Endothelial cell of umbilical vein (primary cell): Measurements from ENCODE around the gene ZNF93. TPM values are rescaled to one million over a fixed set of nuclear protein-coding genes. Genes with fewer than 3 reads are reported as not detected.
"Not testable (repeated sequence)": the region's sequence is repeated elsewhere in the genome, so short reads cannot be mapped to it uniquely, and the experiment has no call there.

Source experiments
- BruUV-seq: library from RNA; stranded (reverse); fragments of 400-500 nt; replicated peaks from 2 replicates; lab custom pipeline; 2021; lab: Mats Ljungman, UMichigan
- CTCF ChIA-PET: fragments of 300-600, 350-600 bp; sonication (Branson Sonifier 250); formaldehyde crosslinking; loops from one replicate; lab custom pipeline; 2021; ENCODE audit warnings: antibody characterized with exemption, inconsistent platforms; lab: Charles Lee
- POLR2A ChIA-PET: fragments of 300-600, 350-600 bp; sonication (Branson Sonifier 250); formaldehyde crosslinking; loops from one replicate; lab custom pipeline; 2021; ENCODE audit warnings: antibody characterized with exemption, inconsistent platforms; lab: Charles Lee
- DNase-seq: peaks from one replicate; pipeline ENCODE4 v3.0.0-alpha.2; 2011; ENCODE audit warnings: low read depth, low spot score
- FAIRE-seq: peaks from 2 replicates; lab custom pipeline; 2011; peaks lifted over from hg19 to GRCh38; lab: Jason Lieb, UNC
- H2AFZ ChIP-seq: 2 replicates; pipeline ENCODE4 v1.6.0; 2012; ENCODE audit warnings: low read depth, low read length, control low read depth, inconsistent platforms
- H3K27ac ChIP-seq: 2 replicates; pipeline ENCODE4 v1.5.1; 2011; ENCODE audit warnings: low read depth, mild to moderate bottlenecking, control low read depth, low read length, moderate library complexity; ENCODE audit not compliant: insufficient read depth
- H3K27me3 ChIP-seq, 2 experiments: 2 replicates each; pipeline versions ENCODE4 v1.6.0 to v1.6.1; 2011; ENCODE audit warnings: low read length in 2 of 2, mixed read lengths in 1 of 2; ENCODE audit not compliant: control insufficient read depth in 2 of 2, insufficient read depth in 2 of 2
- H3K36me3 ChIP-seq, 2 experiments: 2 replicates in 1 of 2; 3 replicates in 1 of 2; pipeline ENCODE4 v1.5.1; 2011; ENCODE audit warnings: low read length in 2 of 2, mild to moderate bottlenecking in 1 of 2, moderate library complexity in 1 of 2; ENCODE audit not compliant: control insufficient read depth in 2 of 2, insufficient read depth in 2 of 2; ENCODE audit errors: extremely low read depth in 1 of 2
- H3K4me1 ChIP-seq: 3 replicates; pipeline ENCODE4 v1.5.1; 2011; ENCODE audit warnings: mild to moderate bottlenecking, low read length; ENCODE audit not compliant: control insufficient read depth, insufficient read depth; ENCODE audit errors: extremely low read depth
- H3K4me2 ChIP-seq: 2 replicates; pipeline ENCODE4 v1.6.1; 2011; ENCODE audit warnings: low read length, control low read depth, mixed read lengths; ENCODE audit not compliant: insufficient read depth
- H3K4me3 ChIP-seq, 3 experiments: fragments of 200-600 bp in 1 of 3; sonication (generic), shearing (Covaris generic) in 1 of 3; replicated peaks in 1 of 3; 2 replicates each; pipeline ENCODE4 v1.5.1; 2011 to 2016; ENCODE audit warnings: control low read depth in 3 of 3, low read length in 3 of 3, mild to moderate bottlenecking in 2 of 3, inconsistent platforms in 1 of 3, low read depth in 1 of 3, moderate library complexity in 1 of 3; ENCODE audit not compliant: insufficient read depth in 1 of 3
- H3K79me2 ChIP-seq: 2 replicates; pipeline ENCODE4 v1.6.0; 2012; ENCODE audit warnings: low read length, inconsistent platforms; ENCODE audit not compliant: control insufficient read depth, insufficient read depth
- H3K9ac ChIP-seq: replicated peaks from 2 replicates; pipeline ENCODE3; 2011; ENCODE audit warnings: low read length, control low read depth; ENCODE audit not compliant: insufficient read depth; ENCODE audit errors: extremely low read depth
- H3K9me1 ChIP-seq: replicated peaks from 3 replicates; pipeline ENCODE4 v1.6.0; 2011; ENCODE audit warnings: mild to moderate bottlenecking, low read length; ENCODE audit not compliant: control insufficient read depth, insufficient read depth; ENCODE audit errors: extremely low read depth
- H3K9me3 ChIP-seq: replicated peaks from 2 replicates; pipeline ENCODE4 v1.5.1; 2012; ENCODE audit warnings: low read length, inconsistent platforms; ENCODE audit not compliant: control insufficient read depth, insufficient read depth
- H4K20me1 ChIP-seq: replicated peaks from 2 replicates; pipeline ENCODE3; 2011; ENCODE audit warnings: mild to moderate bottlenecking, low read length; ENCODE audit not compliant: control insufficient read depth, insufficient read depth; ENCODE audit errors: extremely low read depth
- CTCF ChIP-seq, 2 donors: IDR thresholded peaks; 1 replicate in 1 of 2; 2 replicates in 1 of 2; pipeline ENCODE4 v1.5.1; 2011; ENCODE audit warnings: low read length in 2 of 2, mild to moderate bottlenecking in 2 of 2, moderate library complexity in 2 of 2, control low read depth in 1 of 2, inconsistent platforms in 1 of 2, low read depth in 1 of 2; ENCODE audit not compliant: insufficient read depth in 1 of 2; ENCODE audit errors: extremely low read depth in 1 of 2
- EZH2 ChIP-seq: IDR thresholded peaks from 2 replicates; pipeline ENCODE4 v1.6.1; 2012; ENCODE audit warnings: borderline replicate concordance, low read depth, mild to moderate bottlenecking, moderate library complexity, low read length, inconsistent platforms; ENCODE audit not compliant: severe bottlenecking
- FOS ChIP-seq: IDR thresholded peaks from 2 replicates; pipeline ENCODE4 v1.6.1; 2011; ENCODE audit warnings: mild to moderate bottlenecking, low read length, moderate library complexity, borderline replicate concordance; ENCODE audit not compliant: insufficient read depth
- GATA2 ChIP-seq: IDR thresholded peaks from 2 replicates; pipeline ENCODE4 v1.7.0; 2011; ENCODE audit warnings: low read depth, mild to moderate bottlenecking, moderate library complexity, mixed read lengths, low read length; ENCODE audit not compliant: insufficient read length, insufficient read depth
- JUN ChIP-seq: IDR thresholded peaks from 2 replicates; pipeline ENCODE4 v1.6.1; 2011; ENCODE audit warnings: borderline replicate concordance, low read depth; ENCODE audit not compliant: insufficient read length, insufficient read depth
- MAX ChIP-seq: IDR thresholded peaks from 2 replicates; pipeline ENCODE4 v1.6.1; 2011; ENCODE audit not compliant: insufficient read depth, insufficient read length
- MYC ChIP-seq: IDR thresholded peaks from one replicate; pipeline ENCODE4 v1.6.1; 2011; ENCODE audit warnings: mild to moderate bottlenecking, low read depth, low read length
- POLR2A ChIP-seq: IDR thresholded peaks from 2 replicates; pipeline ENCODE4 v1.6.1; 2012; ENCODE audit warnings: low read depth, mild to moderate bottlenecking, control low read depth, low read length
- POLR2AphosphoS5 ChIP-seq: IDR thresholded peaks from 2 replicates; pipeline ENCODE4 v1.6.1; 2012; ENCODE audit warnings: low read depth, mild to moderate bottlenecking, control low read depth, low read length, moderate library complexity; ENCODE audit not compliant: insufficient read depth
- dilution Hi-C: fragments of 300-500 bp; cut with MboI; formaldehyde crosslinking; loops from one replicate; pipeline ENCODE4 v1.15.0; 2019; ENCODE audit warnings: low sequenced_read_pairs; ENCODE audit not compliant: extremely low pct_ligation_motif_present
- intact Hi-C: fragments of 100-400 bp; cut with micrococcal nuclease; formaldehyde crosslinking; loops from one replicate; pipeline ENCODE4 v1.10.0; 2022
- polyA plus RNA-seq, 4 experiments: library from polyadenylated mRNA; depleted of rRNA in 3 of 4; stranded (reverse) in 3 of 4; unstranded in 1 of 4; fragments of >200 nt; gene quantifications; 2 replicates each; pipeline versions ENCODE4 v1.2.1 to v1.2.3, GENCODE V29; 2011 to 2012; ENCODE audit warnings: missing spikeins in 1 of 4
- total RNA-seq: library from RNA; stranded (reverse); gene quantifications from 2 replicates; pipeline ENCODE4 v1.2.3, GENCODE V29; 2021

ZNF93 gene
- total and polyA plus RNA-seq, 2 donors (not counting 3 experiments of a cell fraction or from before 2014, with no cell fraction given) = 8.1 to 9.9 TPM

- dilution Hi-C loops, H3K79me2 ChIP-seq, H3K9ac ChIP-seq, intact Hi-C loops, CTCF ChIA-PET, H3K9me3 ChIP-seq, H3K4me3 ChIP-seq, H3K27me3 ChIP-seq, DNase-seq, POLR2A ChIA-PET, H3K4me2 ChIP-seq, H4K20me1 ChIP-seq, H2AFZ ChIP-seq, H3K9me1 ChIP-seq, H3K27ac ChIP-seq, BruUV-seq, H3K4me1 ChIP-seq, FAIRE-seq, H3K36me3 ChIP-seq: not testable (repeated sequence)
Measured at GRCh38 chr19:19966126-19966525, 65.4 kb downstream of the ZNF93 start.

DNA sequence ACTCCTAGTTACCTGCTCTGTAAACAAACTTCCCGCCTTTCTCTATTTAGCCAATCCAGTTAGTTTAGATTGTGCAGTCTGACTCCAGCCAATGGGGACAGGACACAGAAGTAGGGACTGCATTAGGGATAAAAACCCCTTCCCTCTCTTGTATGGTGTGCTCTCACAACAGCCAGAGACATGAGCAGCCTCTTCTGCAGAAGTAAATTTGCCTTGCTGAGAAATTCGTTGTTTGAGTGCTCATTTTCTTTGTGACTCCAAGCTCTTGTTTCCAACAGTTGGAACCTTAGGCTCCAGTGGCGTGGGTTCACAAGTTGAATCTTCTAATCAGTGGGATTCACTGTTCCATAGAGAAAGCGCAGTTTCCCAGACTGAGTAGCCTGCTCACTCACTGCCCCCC is 66.1 kb downstream of the ZNF93 start:
- POLR2A ChIA-PET = no interaction called here
- intact Hi-C loops = no loop called here

More for the DNA sequence above, 66.1 kb downstream of the ZNF93 start:
- no peak for FAIRE-seq
- Histone ChIP-seq H3K79me2 (no peaks in the 10 kb centered on the region), H3K4me1 (no peaks in the 10 kb centered on the region), H3K4me2 (no peak overlapping the region), H3K27ac (no peak overlapping the region), H3K27me3 (no peaks in the 10 kb centered on the region), H2AFZ (no peak overlapping the region), H4K20me1 (no peaks in the 10 kb centered on the region), H3K9me1 (no peaks in the 10 kb centered on the region), H3K9me3 (no peaks in the 10 kb centered on the region), H3K4me3 (no peak overlapping the region), H3K9ac (no peak overlapping the region), H3K36me3 (no peaks in the 10 kb centered on the region)
- TF ChIP-seq JUN = no peak
- TF ChIP-seq GATA2 = no peak
- TF ChIP-seq POLR2AphosphoS5 = no peak
- no peak for TF ChIP-seq POLR2A
- no peak for TF ChIP-seq EZH2
- TF ChIP-seq FOS = no peak
- TF ChIP-seq MYC = no peak
- TF ChIP-seq MAX = no peak
- TF ChIP-seq CTCF (IDR thresholded peaks at IDR 0.05; ENCODE audit: extremely low read depth in 1 of 2, insufficient read depth in 1 of 2, low read depth in 1 of 2, low read length in 2 of 2) = no peak
- no TSS peak for BruUV-seq
- dilution Hi-C loops = no loop called here
- DNase-seq = no peak
- CTCF ChIA-PET = no interaction called here
